Activated CD8-positive, alpha-beta memory T cell treated with anti-CD3 and anti-CD28 coated beads for 48 hours (primary cell): ENCODE data around the gene DPP9.
"Not testable (repeated sequence)": the region's sequence is repeated elsewhere in the genome, so short reads cannot be mapped to it uniquely, and the experiment has no call there.

Source experiments
- DNase-seq, 3 experiments: peaks; one replicate each; pipeline ENCODE4 v3.0.0-alpha.2; 2020; ENCODE audit warnings: low read depth in 2 of 3, low spot score in 2 of 3

The DPP9 gene

GRCh38 chr19:4723595-4724514 is at the start of gene DPP9:
DPP9 (minus strand) TSS chr19:4723842; CDS start chr19:4719906, 3,936 bp downstream.
- peak; percentile 95 to 100 (median 99) for DNase-seq

GRCh38 chr19:4773047-4773640 is 49.5 kb upstream of the DPP9 start:
- no peak for DNase-seq

- DNase-seq = no peak
Observed at GRCh38 chr19:4772566-4772965, 48.9 kb upstream of the DPP9 start.

GRCh38 chr19:4768934-4769777 is 45.5 kb upstream of the DPP9 start:
- peak; percentile 48 to 77 (median 76) for DNase-seq

- DNase-seq = no peak
Observed at GRCh38 chr19:4764393-4764660, 40.7 kb upstream of the DPP9 start.

- DNase-seq = no peak
Observed at GRCh38 chr19:4763021-4763420, 39.4 kb upstream of the DPP9 start.

- no peak for DNase-seq
Observed at GRCh38 chr19:4760285-4760650, 36.6 kb upstream of the DPP9 start.

- peak; percentile 32 to 53 (median 36) for DNase-seq
Observed at GRCh38 chr19:4759388-4760284, 36.0 kb upstream of the DPP9 start.

GRCh38 chr19:4758659-4759058 is 35.0 kb upstream of the DPP9 start:
- no peak for DNase-seq

GRCh38 chr19:4758082-4758481 is 34.4 kb upstream of the DPP9 start:
- DNase-seq = no peak

- DNase-seq = no peak
Observed at GRCh38 chr19:4755459-4755858, 31.8 kb upstream of the DPP9 start.

GRCh38 chr19:4754248-4754647 is 30.6 kb upstream of the DPP9 start:
- no peak for DNase-seq

- no peak for DNase-seq
Observed at GRCh38 chr19:4749870-4750590, 26.4 kb upstream of the DPP9 start.

GRCh38 chr19:4748589-4748988 is 24.9 kb upstream of the DPP9 start:
- DNase-seq = no peak

GRCh38 chr19:4748185-4748584 is 24.5 kb upstream of the DPP9 start:
- no peak for DNase-seq

GRCh38 chr19:4745986-4746385 is 22.3 kb upstream of the DPP9 start:
- no peak for DNase-seq

GRCh38 chr19:4745175-4745574 is 21.5 kb upstream of the DPP9 start:
- DNase-seq = not testable (repeated sequence)

- no peak for DNase-seq
Observed at GRCh38 chr19:4744451-4745174, 21.0 kb upstream of the DPP9 start.
